A549 (cell line): ENCODE measurements around the gene NTM. TPM values are rescaled to one million over a fixed set of nuclear protein-coding genes. Genes with fewer than 3 reads are reported as not detected.

ENCODE experiments used
- ATAC-seq, 2 experiments: fragments of 200-7000 bp in 1 of 2; fragments of >200 bp in 1 of 2; cut with Nextera tagmentation in 1 of 2; cut with Tn5 transposase in 1 of 2; 3 replicates each; pipeline versions ENCODE4 v1.8.0 to v1.9.1; 2018 to 2020; ENCODE audit warnings: mild to moderate bottlenecking in 1 of 2, moderate library complexity in 1 of 2
- CTCF ChIA-PET: fragments of 300-600 bp; sonication (Branson Sonifier 250); formaldehyde crosslinking; extraction: SDS; loops from one replicate; lab custom pipeline; 2021; ENCODE audit warnings: antibody characterized with exemption, inconsistent platforms; lab: Yijun Ruan, JAX
- POLR2A ChIA-PET: fragments of 350-600 bp; formaldehyde crosslinking; extraction: SDS; loops from one replicate; lab custom pipeline; 2021; ENCODE audit warnings: antibody characterized with exemption, inconsistent platforms; lab: Yijun Ruan, JAX
- DNase-seq, 2 experiments: peaks; one replicate each; pipeline versions ENCODE4 v3.0.0 to v3.0.0-alpha.2; 2011 to 2016; ENCODE audit warnings: low read depth in 1 of 2, low spot score in 1 of 2
- FAIRE-seq: peaks from 2 replicates; lab custom pipeline; 2011; peaks lifted over from hg19 to GRCh38; lab: Jason Lieb, UNC
- H3K27ac ChIP-seq, 2 experiments: fragments of >200 bp; sonication (Bioruptor Twin); formaldehyde crosslinking; 3 replicates each; pipeline ENCODE4 v1.5.1; 2016 to 2017
- H3K4me1 ChIP-seq: fragments of >200 bp; sonication (Bioruptor Twin); formaldehyde crosslinking; 3 replicates; pipeline ENCODE4 v1.6.1; 2016
- H3K4me2 ChIP-seq: fragments of >200 bp; sonication (Bioruptor Twin); formaldehyde crosslinking; 3 replicates; pipeline ENCODE4 v1.6.1; 2016
- H3K4me3 ChIP-seq: fragments of >200 bp; sonication (Bioruptor Twin); formaldehyde crosslinking; 3 replicates; pipeline ENCODE4 v1.5.1; 2016
- H3K9me3 ChIP-seq: fragments of >200 bp; sonication (Bioruptor Twin); formaldehyde crosslinking; 3 replicates; pipeline ENCODE4 v1.6.1; 2016
- CBX2 ChIP-seq: fragments of 200-600 bp; sonication (generic); IDR thresholded peaks from 2 replicates; pipeline ENCODE4 v1.6.1; 2016; ENCODE audit warnings: low read depth, mild to moderate bottlenecking, borderline replicate concordance
- CHD2 ChIP-seq: fragments of 150-350 bp; IDR thresholded peaks from 2 replicates; pipeline ENCODE4 v1.6.1; 2014; ENCODE audit warnings: low read length; ENCODE audit not compliant: partially characterized antibody
- CHD4 ChIP-seq: fragments of 200-600 bp; sonication (generic); IDR thresholded peaks from 2 replicates; pipeline ENCODE4 v1.6.1; 2016; ENCODE audit warnings: antibody characterized with exemption, mild to moderate bottlenecking, borderline replicate concordance
- EHF ChIP-seq: fragments of 250-450 bp; sonication (Bioruptor Pico); IDR thresholded peaks from 2 replicates; pipeline ENCODE4 v1.5.0; 2020; ENCODE audit warnings: mild to moderate bottlenecking
- EHMT2 ChIP-seq: fragments of 200-600 bp; sonication (generic); IDR thresholded peaks from 2 replicates; pipeline ENCODE4 v1.6.1; 2016; ENCODE audit warnings: antibody characterized with exemption, low read depth, mild to moderate bottlenecking, moderate library complexity
- ELK1 ChIP-seq: fragments of 150-350 bp; IDR thresholded peaks from 2 replicates; pipeline ENCODE4 v1.6.1; 2014; ENCODE audit warnings: low read depth, mild to moderate bottlenecking, low read length
- EP300 ChIP-seq, 2 experiments: fragments of >200 bp; sonication (Bioruptor Twin); formaldehyde crosslinking; IDR thresholded peaks; 2 replicates in 1 of 2; 3 replicates in 1 of 2; pipeline ENCODE4 v1.6.1; 2016 to 2017
- ESRRA ChIP-seq: fragments of 150-350 bp; IDR thresholded peaks from 2 replicates; pipeline ENCODE4 v1.6.1; 2014; ENCODE audit warnings: mild to moderate bottlenecking, low read length, borderline replicate concordance
- FOSB ChIP-seq: fragments of 250-450 bp; sonication (Bioruptor Pico); IDR thresholded peaks from 2 replicates; pipeline ENCODE4 v1.5.0; 2020; ENCODE audit warnings: mild to moderate bottlenecking, moderate library complexity
- HOXA7 ChIP-seq: fragments of 250-450 bp; sonication (Bioruptor Pico); IDR thresholded peaks from 2 replicates; pipeline ENCODE4 v1.5.0; 2020; ENCODE audit warnings: mild to moderate bottlenecking, moderate library complexity
- KDM5A ChIP-seq: fragments of 200-600 bp; sonication (generic); IDR thresholded peaks from 2 replicates; pipeline ENCODE4 v1.6.1; 2016; ENCODE audit warnings: antibody characterized with exemption, mild to moderate bottlenecking
- MAZ ChIP-seq: fragments of 150-350 bp; IDR thresholded peaks from 2 replicates; pipeline ENCODE4 v1.6.1; 2014; ENCODE audit warnings: antibody characterized with exemption, low read depth, low read length, borderline replicate concordance
- MYC ChIP-seq: IDR thresholded peaks from 2 replicates; pipeline ENCODE4 v1.6.1; 2012; ENCODE audit warnings: mild to moderate bottlenecking, inconsistent platforms, low read length, improper control_type of control experiment, borderline replicate concordance
- NPAS2 ChIP-seq: fragments of 250-450 bp; sonication (Bioruptor Pico); IDR thresholded peaks from 2 replicates; pipeline ENCODE4 v1.8.0; 2022; ENCODE audit warnings: mild to moderate bottlenecking, moderate library complexity, borderline replicate concordance
- NR3C1 ChIP-seq: fragments of >200 bp; sonication (Bioruptor Twin); formaldehyde crosslinking; IDR thresholded peaks from 3 replicates; pipeline ENCODE4 v1.6.1; 2017
- RARB ChIP-seq: fragments of 250-450 bp; sonication (Bioruptor Pico); IDR thresholded peaks from 2 replicates; pipeline ENCODE4 v1.8.0; 2021; ENCODE audit warnings: mild to moderate bottlenecking, moderate library complexity
- RNF2 ChIP-seq: fragments of 200-600 bp; sonication (generic); IDR thresholded peaks from 2 replicates; pipeline ENCODE4 v1.6.1; 2016; ENCODE audit warnings: low read depth, mild to moderate bottlenecking, antibody characterized with exemption, moderate library complexity, borderline replicate concordance
- SMC3 ChIP-seq: fragments of >200 bp; sonication (Bioruptor Twin); formaldehyde crosslinking; IDR thresholded peaks from 3 replicates; pipeline ENCODE4 v1.6.1; 2018; ENCODE audit warnings: inconsistent platforms
- TFCP2L1 ChIP-seq: fragments of 250-450 bp; sonication (Bioruptor Pico); IDR thresholded peaks from 2 replicates; pipeline ENCODE4 v1.5.0; 2021; ENCODE audit warnings: mild to moderate bottlenecking
- ZC3H11A ChIP-seq: fragments of 450-650 bp; IDR thresholded peaks from 2 replicates; pipeline ENCODE4 v1.6.1; 2014; ENCODE audit warnings: antibody characterized with exemption, mild to moderate bottlenecking
- ZSCAN20 ChIP-seq: fragments of 250-450 bp; sonication (Bioruptor Pico); IDR thresholded peaks from 2 replicates; pipeline ENCODE4 v1.8.0; 2022; ENCODE audit warnings: mild to moderate bottlenecking, moderate library complexity
- WGBS: methylation state at CpG from one replicate; pipeline ENCODE4 v1.1.6; 2017; ENCODE audit errors: missing lambda C conversion rate; 5-methylcytosine and 5-hydroxymethylcytosine counted together
- polyA plus RNA-seq, 4 experiments: library from polyadenylated mRNA; depleted of rRNA in 3 of 4; stranded (reverse); fragments of >200 nt; fragmentation: RNase III in 1 of 4; extraction: RNeasy Plus Mini Kit Qiagen cat#74134 plus additional on column Dnase treatment in 1 of 4; gene quantifications; 2 replicates in 3 of 4; 3 replicates in 1 of 4; pipeline ENCODE4 v1.2.3, GENCODE V29; 2011 to 2017
- TF ChIP-seq, protein P1 (sequence below): fragments of >200 bp; sonication (Bioruptor Twin); formaldehyde crosslinking; IDR thresholded peaks from 2 replicates; pipeline ENCODE4 v1.6.1; 2016
- TF ChIP-seq, protein P2 (sequence below): IDR thresholded peaks from 2 replicates; pipeline ENCODE4 v1.6.1; 2012; ENCODE audit warnings: low read depth, borderline replicate concordance

NTM gene
- polyA plus RNA-seq, 2 of the 4 experiments (the other 2 are of a cell fraction): not detected

DNA sequence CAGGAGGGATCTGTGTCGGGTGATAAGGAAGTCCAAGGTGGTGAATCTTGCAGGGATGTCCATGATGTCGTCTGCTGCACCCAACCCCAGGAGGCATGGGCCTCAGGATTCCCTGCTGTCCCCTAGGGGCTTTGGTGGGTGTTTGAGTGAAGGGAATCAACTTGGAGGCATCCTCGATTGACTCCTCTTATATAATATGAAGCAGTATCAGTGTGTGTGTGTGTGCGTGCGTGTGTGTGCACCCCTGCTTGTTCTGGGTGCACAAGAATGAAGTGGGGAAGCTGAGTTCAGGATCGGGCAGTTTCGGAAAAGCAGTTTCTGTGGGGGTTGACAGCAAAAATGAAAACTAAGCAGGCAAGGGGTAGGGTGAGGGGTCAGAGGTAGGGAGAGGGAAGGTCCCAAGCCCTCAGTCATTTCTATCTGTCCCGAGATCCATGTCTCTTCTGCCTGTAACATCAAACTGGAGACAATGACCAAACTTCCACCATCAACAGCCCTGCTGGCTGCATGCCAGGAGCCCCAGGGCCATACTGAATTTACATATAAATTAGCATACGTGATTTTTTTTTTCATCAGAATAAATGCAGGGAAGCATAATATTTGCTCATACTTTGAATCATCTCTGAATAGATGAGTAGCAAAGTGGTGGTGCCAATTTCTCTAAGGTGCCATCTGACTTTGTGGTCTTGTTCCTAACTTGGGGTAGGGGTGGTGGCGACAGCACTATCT is 2.0 kb downstream of the NTM start:
- CTCF ChIA-PET: no interaction called here
- H3K4me1 ChIP-seq: no peaks in the 10 kb centered on the region
- DNase-seq (no peak), FAIRE-seq (no peak), ATAC-seq (no peak)
- H3K4me2 ChIP-seq: no peak overlapping the region
- 16% methylated on average over 9 of the region's 10 CpGs for WGBS
- no peak overlapping the region for H3K4me3 ChIP-seq
- POLR2A ChIA-PET: no interaction called here
- TF ChIP-seq CHD2 (no peak), MYC (no peak), RNF2 (no peak)
- TF ChIP-seq, protein P1, sequence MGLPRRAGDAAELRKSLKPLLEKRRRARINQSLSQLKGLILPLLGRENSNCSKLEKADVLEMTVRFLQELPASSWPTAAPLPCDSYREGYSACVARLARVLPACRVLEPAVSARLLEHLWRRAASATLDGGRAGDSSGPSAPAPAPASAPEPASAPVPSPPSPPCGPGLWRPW: no peak
- H3K9me3 ChIP-seq: no peaks in the 10 kb centered on the region
- no peak overlapping the region for H3K27ac ChIP-seq

DNA sequence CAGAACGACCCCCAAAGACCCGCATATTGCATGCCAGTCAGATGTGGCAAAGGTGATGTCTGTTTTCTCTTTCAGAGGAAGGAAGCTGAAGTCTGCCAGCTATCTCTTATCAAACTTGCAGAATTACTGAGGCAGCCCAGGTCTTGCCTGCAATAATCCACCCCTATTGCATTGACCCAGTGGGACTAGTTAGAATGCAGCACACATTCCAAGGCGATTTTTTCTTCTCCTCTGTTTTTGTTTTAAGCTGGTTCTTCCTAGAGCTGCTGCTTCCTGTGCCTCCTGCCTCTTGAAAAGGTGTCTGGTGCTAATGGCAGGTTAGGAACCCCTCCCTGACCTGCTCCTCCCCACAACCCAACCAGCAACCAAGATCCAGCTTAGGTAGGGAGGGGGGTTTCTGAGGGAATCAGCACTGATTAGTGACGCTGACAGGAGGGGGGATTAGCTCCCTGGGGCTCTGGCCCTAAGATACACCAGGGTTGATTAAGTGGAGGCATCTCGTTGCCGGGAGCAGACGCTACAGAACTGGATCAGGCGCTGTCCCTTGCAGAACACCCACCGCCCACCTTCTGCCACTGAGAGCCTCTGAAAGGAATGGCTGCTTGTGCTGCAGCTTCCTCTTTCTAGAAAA is 2.8 kb downstream of the NTM start:
- no peak for ATAC-seq
- CTCF ChIA-PET: interaction anchor here (0.8 kb wide), 1 partner anchor 301 kb away, joined by 3 read pairs; no protein-coding TSS in a partner anchor
- POLR2A ChIA-PET: no interaction called here
- no peak for FAIRE-seq
- H3K9me3 ChIP-seq: no peaks in the 10 kb centered on the region
- no peak overlapping the region for H3K27ac ChIP-seq
- 23% methylated on average over 8 of the region's 9 CpGs for WGBS
- H3K4me3 ChIP-seq: no peak overlapping the region
- H3K4me1 ChIP-seq: no peaks in the 10 kb centered on the region
- no peak overlapping the region for H3K4me2 ChIP-seq
- no peak for DNase-seq
- TF ChIP-seq NR3C1: no peak
- TF ChIP-seq TFCP2L1 (CRISPR knock-in tag): no peak
- TF ChIP-seq EHMT2: no peak
- no peak for TF ChIP-seq RARB (CRISPR knock-in tag)
- TF ChIP-seq CHD2: no peak
- TF ChIP-seq, all 56 proteins: peak for 0

DNA sequence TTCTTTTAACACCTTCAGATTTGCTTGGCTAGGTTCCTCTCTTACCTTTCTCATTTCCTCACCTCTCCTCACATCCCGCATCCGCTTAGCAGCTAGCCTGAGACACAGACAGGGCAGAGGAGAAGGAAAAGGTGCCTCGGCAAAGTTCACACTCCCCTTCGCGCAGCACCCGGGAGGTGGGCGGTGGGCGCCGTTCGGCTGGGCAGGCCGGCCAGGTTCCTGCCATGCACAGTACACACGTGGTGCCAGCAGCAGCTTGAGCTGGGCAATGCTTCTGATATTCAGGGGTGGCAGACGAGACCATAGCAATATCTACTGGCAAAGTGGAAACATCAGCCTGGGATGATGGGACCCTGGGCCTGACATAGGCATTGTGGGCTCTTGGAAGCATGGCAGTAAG is 3.3 kb downstream of the NTM start:
- CTCF ChIA-PET: interaction anchor here (0.8 kb wide), 1 partner anchor 300 kb away, joined by 3 read pairs; no protein-coding TSS in a partner anchor
- H3K4me2 ChIP-seq: no peak overlapping the region
- FAIRE-seq: no peak
- no peak overlapping the region for H3K4me3 ChIP-seq
- no peak for ATAC-seq
- WGBS: 40% methylated on average over 3 of the region's 13 CpGs
- H3K9me3 ChIP-seq: no peaks in the 10 kb centered on the region
- POLR2A ChIA-PET: no interaction called here
- no peaks in the 10 kb centered on the region for H3K4me1 ChIP-seq
- H3K27ac ChIP-seq: no peak overlapping the region
- TF ChIP-seq MAZ: no peak
- no peak for TF ChIP-seq EP300 (IDR thresholded peaks at IDR 0.05)
- no peak for TF ChIP-seq ZSCAN20
- no peak for TF ChIP-seq FOSB (CRISPR knock-in tag)
- TF ChIP-seq, all 56 proteins: peak for 0
- DNase-seq: no peak

- FAIRE-seq (no peak), DNase-seq (no peak), ATAC-seq (no peak)
- ChIA-PET CTCF (no interaction called here), POLR2A (no interaction called here)
- no peak overlapping the region for H3K27ac ChIP-seq
- TF ChIP-seq EP300 (IDR thresholded peaks at IDR 0.05): no peak
- TF ChIP-seq, protein P2, sequence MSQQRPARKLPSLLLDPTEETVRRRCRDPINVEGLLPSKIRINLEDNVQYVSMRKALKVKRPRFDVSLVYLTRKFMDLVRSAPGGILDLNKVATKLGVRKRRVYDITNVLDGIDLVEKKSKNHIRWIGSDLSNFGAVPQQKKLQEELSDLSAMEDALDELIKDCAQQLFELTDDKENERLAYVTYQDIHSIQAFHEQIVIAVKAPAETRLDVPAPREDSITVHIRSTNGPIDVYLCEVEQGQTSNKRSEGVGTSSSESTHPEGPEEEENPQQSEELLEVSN: no peak
- TF ChIP-seq ESRRA: no peak
- no peak for TF ChIP-seq RNF2
- TF ChIP-seq ELK1: no peak
- TF ChIP-seq EHF (CRISPR knock-in tag): no peak
- TF ChIP-seq ZC3H11A: no peak
- no peak for TF ChIP-seq FOSB (CRISPR knock-in tag)
- no peak for TF ChIP-seq NPAS2 (CRISPR knock-in tag)
- TF ChIP-seq HOXA7 (CRISPR knock-in tag): no peak
- no peak for TF ChIP-seq CHD4
- TF ChIP-seq KDM5A: no peak
- no peak for TF ChIP-seq EHMT2
- no peak for TF ChIP-seq SMC3
- no peak for TF ChIP-seq CBX2
- no peak overlapping the region for H3K4me3 ChIP-seq
- WGBS: 2% methylated on average over 4 of the region's 4 CpGs
- H3K4me1 ChIP-seq: no peaks in the 10 kb centered on the region
- H3K9me3 ChIP-seq: no peaks in the 10 kb centered on the region
- no peak overlapping the region for H3K4me2 ChIP-seq
Observed at GRCh38 chr11:131375421-131375820, 5.0 kb downstream of the NTM start.
